HG03108 (cell line): Measurements from ENCODE around the gene ZNF48.

Experiments used
- ATAC-seq: cut with Tn5 transposase; IDR thresholded peaks from one replicate; pipeline ENCODE4 v1.9.1; 2021; ENCODE audit warnings: moderate library complexity; ENCODE audit not compliant: unreplicated experiment

The ZNF48 gene

GRCh38 chr16:30401768-30402425, 6.7 kb downstream of the ZNF48 start:
- ATAC-seq = no peak

- ATAC-seq = no peak
These were observed 11.5 kb downstream of the ZNF48 start for GRCh38 chr16:30406795-30407101.

- ATAC-seq = peak; percentile 71
These were observed 12.0 kb downstream of the ZNF48 start, which contains the start of gene ZNF771 for GRCh38 chr16:30407102-30407803. Gene ZNF771 (plus strand): TSS chr16:30407606. CDS start chr16:30408054, 448 bp downstream.

- ATAC-seq = no peak
These were observed 12.7 kb downstream of the ZNF48 start for GRCh38 chr16:30407804-30408534.

GRCh38 chr16:30409125-30410060, 14.2 kb downstream of the ZNF48 start:
- ATAC-seq = peak; percentile 40

- ATAC-seq = no peak
These were observed 18.0 kb downstream of the ZNF48 start for GRCh38 chr16:30413112-30413806.

GRCh38 chr16:30414159-30414558, 18.9 kb downstream of the ZNF48 start:
- ATAC-seq = no peak

GRCh38 chr16:30416047-30416603, 20.9 kb downstream of the ZNF48 start:
- no peak for ATAC-seq

- ATAC-seq = no peak
These were observed 21.7 kb downstream of the ZNF48 start for GRCh38 chr16:30416624-30417528.

- ATAC-seq = peak; percentile 78
These were observed 22.5 kb downstream of the ZNF48 start for GRCh38 chr16:30417529-30418349.

- ATAC-seq = peak; percentile 2
These were observed 23.3 kb downstream of the ZNF48 start for GRCh38 chr16:30418350-30419181.

GRCh38 chr16:30421010-30421409, 25.8 kb downstream of the ZNF48 start:
- ATAC-seq = no peak

GRCh38 chr16:30428055-30428454, 32.8 kb downstream of the ZNF48 start:
- no peak for ATAC-seq

- ATAC-seq = no peak
These were observed 34.1 kb downstream of the ZNF48 start for GRCh38 chr16:30429418-30429677.

- peak; percentile 97 for ATAC-seq
These were observed 34.6 kb downstream of the ZNF48 start, which contains the start of gene DCTPP1 for GRCh38 chr16:30429678-30430427. Gene DCTPP1 (minus strand): TSS chr16:30430030. CDS start chr16:30429980, 50 bp downstream.

- peak; percentile 7 for ATAC-seq
These were observed 35.3 kb downstream of the ZNF48 start for GRCh38 chr16:30430428-30430970.
